Hematopoietic multipotent progenitor cell treated with erythropoietin and hydrocortisone succinate and interleukin-3 and kit ligand, for 4 days (in vitro differentiated cells): Measurements from ENCODE around the gene PLLP.

ENCODE experiments used
- DNase-seq: peaks from one replicate; pipeline ENCODE4 v3.0.0-alpha.2; 2015

The PLLP gene, protein sequence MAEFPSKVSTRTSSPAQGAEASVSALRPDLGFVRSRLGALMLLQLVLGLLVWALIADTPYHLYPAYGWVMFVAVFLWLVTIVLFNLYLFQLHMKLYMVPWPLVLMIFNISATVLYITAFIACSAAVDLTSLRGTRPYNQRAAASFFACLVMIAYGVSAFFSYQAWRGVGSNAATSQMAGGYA

DNA sequence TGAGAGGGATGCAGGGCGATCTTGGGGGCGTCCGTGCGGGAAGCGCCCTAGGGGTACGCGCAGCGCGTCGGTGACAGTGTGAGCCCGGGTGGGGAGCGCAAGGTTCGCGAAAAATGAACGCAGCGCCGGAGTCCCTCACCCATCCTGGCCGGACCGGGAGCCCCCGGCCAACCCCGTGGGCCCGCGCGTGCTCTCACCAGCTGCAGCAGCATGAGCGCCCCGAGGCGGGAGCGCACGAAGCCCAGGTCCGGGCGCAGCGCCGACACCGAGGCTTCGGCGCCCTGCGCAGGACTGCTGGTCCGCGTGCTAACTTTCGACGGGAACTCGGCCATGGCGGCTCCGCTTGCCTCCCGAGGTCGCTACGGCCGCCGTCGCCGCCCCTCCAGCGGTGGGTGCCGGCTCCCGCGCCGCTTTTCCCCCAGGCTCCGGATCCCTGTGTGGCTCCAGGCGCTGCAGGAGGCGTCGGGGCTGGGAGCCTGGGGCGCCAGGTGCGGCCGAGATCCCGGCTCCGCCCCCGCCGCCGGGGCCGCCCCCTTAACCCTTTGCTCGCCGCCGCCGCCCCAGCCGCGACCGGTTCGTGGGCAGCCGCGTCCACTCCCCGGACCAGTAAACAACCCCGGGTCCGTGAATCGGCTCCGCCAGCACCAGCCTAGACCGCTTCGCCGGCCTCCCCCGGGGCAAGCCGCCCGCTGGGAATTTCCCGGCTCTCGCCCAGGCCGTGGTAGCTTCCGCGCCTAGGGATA, at the start of gene PLLP:
Gene PLLP (minus strand): TSS at position 464 of the 743 bp plus-strand sequence. CDS start 132 bp downstream, at position 332.
- peak; percentile 56 for DNase-seq

DNA sequence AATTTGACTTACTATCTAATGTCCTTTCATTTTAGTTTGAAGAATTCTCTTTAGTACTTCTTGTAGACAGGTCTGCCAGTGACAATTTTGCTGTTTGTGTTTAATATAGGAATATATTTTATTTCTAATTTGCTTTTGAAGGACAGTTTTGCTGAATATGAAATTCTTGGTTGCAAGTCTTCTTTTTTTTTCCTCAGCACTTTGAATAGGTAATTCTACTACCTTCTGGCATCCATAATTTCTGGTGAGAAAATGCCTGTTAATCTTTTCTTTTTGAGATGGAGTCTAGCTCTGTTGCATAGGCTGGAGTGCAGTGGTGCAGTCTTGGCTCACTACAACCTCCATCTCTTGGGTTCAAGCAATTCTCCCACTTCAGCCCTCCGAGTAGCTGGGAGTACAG, 48.9 kb upstream of the PLLP start:
- no peak for DNase-seq

DNA sequence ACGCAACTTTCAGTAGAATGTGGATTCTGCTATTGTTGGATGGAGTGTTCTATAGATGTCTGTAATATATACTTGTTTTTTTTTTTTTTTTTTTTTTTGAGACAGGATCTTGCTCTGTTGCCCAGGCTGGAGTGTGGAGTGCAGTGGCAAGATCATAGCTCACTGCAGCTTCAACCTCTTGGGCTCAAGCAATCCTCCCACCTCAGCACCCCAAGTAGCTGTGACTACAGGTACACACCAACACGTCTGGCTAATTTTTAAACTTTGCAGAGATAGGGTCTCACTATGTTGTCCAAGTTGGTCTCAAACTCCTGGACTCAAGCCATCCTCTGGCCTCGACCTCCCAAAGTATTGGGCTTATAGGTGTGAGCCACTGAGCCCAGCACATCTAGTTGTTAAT, 46.9 kb upstream of the PLLP start:
- no peak for DNase-seq

DNA sequence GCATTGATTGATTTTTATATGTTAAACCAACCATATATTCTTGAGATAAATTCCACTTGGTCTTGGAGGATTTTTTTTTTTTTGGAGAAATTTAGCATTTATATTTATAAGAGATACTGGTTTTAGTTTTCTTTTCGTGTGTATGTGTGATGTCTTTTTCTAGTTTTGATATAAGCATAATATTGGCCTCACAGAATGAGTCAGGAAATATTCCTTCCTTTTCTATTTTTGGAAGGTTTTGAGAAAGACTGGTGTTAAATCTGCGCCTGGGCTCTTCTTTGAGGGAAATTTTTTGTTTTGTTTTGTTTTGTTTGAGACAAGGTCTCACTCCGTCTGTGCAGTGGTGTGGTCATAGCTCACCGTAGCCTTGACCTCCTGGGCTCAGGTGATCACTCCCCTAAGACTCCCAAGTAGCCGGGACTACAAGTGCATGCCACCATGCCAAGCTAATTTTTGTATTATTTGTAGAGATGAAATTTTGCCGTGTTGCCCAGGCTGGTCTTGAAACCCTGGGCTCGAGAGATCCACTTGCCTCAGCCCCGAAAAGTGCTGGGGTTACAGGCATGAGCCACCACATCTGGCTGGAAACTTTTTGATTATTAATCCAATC, 45.4 kb upstream of the PLLP start:
- DNase-seq: no peak

DNA sequence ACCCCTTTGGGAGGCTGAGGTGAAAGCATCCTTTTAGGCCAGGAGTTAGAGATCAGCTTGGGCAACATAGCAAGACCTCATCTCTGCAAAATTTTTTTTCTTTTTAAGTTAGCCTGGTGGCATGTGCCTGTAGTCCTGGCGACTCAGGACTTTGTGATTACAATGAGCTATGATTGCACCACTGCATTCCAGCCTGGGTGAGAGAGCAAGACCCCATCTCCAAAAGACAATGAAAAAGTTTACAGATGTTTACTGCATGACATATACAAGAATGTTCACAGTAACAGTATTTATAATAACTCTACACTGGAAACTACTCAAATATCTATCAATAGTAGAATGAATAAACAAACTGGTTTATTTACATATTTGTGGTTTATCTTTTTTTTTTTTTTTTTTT, 41.0 kb upstream of the PLLP start:
- DNase-seq: no peak

DNA sequence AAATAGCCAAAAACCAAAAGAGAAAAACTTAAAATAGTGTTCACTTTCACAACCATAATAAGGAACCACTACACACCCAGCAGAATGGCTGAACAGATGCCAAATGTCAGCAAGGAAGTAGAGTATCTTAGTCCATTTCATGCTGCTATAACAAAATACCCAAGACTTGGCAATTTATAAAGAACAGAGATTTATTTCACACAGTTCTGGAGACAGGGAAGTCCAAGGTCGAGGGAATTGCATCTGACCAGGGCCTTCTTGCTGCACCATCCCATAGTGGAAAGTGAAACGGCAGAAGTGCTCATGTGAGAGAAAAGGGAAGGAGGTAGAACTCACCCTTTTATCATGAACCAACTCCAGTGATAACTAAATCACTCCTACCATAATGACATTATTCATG, 40.3 kb upstream of the PLLP start:
- DNase-seq: no peak

DNA sequence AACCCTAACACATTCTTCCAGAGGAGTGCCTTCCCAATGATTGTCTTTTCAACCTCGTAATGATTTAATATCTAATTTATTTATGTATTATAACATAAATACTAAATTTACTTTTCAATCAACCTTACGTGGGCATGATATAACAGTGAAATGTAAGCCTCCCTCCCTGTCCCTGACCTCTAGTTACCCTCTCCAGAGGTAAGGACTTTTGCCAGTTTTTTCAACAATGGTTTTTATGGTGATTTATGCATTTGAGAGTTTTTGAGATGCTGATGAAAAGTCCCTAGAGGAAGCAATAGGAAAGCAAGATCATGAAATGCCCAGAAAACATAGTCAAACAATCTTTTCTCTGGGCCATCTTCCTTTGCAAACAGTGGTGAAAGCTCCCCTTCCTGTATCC, 35.2 kb upstream of the PLLP start:
- no peak for DNase-seq

DNA sequence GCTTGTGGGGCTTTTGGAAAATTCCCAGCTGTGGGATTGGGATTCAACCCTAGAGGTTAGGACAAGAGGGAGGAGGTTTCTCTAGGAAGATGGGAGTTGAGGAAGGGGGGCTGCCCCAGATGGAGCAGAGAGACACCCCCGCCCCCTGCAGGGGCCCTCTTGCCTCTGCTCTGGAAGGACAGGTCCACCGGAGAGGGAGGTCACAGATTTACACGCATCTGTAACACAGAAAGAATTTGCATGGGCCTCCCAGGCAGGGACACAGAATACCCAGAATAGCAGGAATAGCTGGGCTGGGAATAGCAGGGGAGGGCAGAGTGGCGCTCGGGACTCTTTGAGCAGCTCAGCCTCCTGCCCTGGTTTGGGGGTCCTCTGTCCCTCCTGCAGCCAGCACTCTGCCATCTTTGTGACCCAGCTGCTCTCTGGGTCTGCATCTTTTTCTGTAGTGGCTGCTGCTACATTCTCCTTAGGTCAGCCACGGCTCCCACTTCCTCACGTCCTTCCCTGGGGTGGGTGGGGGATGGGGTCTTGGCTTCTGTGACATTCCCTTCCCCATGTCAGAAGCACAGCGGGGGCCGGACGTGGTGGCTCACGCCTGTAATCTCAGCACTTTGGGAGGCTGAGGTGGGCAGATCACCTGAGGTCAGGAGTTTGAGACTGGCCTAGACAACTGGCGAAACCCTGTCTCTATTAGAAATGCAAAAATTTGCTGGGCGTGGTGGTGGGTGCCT, 33.9 kb upstream of the PLLP start:
- no peak for DNase-seq

DNA sequence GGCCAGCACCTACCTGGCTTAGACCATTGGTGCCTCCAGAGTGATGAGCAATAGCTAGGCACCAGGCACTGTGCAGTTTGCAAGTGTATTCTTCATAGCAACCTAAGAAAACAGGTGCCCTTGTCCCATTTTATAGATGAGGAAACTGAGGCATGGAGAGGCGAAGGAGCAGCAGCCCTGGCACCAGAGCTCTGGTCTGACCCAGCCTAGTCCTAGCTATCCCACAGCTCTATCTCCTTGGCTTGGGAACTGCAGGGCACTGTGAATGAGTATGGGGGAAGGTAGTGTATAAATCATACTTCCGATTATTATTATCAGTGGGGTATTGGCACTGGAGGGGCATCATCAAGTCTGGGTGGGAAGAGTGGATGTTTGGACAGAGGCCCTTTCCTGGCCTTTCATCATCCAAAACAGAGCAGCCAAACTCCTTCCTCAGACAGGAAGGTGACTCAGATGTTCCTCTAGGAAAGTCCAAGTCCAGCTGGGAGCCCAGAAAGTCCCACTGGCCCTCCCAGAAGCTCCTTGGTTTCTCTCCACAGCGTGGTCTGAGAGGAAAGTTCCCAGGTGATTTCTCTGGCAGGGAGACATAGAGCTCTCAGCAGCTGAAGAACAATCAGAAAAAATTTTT, 32.0 kb upstream of the PLLP start:
- no peak for DNase-seq

DNA sequence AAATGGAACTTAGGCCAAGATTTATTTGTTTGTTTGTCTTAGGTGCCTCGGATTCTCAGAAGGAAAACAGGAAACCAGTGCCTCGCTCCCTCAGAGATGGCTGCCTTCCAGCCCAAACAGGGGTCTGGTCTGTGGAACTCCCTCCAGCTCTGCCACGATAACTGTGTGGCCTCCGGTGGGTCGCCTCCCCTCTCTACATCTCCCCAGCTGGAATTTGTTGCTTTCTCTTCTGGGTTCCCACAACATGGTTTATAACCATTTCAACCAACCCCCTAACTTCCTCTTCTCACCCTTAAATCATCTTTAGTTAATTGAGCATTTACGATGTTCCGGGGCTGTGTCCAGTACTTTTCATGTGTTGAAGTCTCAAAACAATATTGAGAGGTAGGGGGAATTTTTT, 30.9 kb upstream of the PLLP start:
- DNase-seq: no peak

DNA sequence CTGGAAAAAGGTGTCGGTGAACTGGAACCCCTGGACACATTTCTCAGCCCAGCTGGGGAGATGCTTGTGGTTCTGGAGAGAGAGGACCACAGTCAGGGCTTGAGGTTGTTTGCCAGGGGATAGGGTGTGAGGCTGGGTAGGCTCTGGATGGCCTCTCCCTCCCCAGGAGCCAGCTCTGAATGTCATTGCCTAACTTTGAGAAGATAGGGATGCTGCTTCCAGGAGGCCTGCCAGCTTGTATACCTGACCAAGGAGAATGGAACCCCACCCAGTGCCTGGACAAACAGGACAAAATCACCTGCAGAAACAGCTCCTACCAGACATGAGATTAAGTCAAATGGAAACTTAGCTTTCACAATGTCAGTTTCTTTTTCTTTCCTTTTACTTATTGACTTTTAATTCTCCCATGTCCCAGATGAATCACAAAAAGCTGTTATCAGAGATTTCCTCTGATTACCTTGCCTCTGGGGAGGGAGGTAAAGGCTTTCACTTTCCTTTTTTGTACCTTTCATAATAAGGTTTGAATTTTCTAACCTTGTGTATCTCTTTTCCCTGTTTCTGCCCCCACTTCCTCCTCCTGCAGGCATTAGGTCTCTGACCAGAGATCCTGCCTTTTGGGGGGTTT, 29.8 kb upstream of the PLLP start:
- no peak for DNase-seq

DNA sequence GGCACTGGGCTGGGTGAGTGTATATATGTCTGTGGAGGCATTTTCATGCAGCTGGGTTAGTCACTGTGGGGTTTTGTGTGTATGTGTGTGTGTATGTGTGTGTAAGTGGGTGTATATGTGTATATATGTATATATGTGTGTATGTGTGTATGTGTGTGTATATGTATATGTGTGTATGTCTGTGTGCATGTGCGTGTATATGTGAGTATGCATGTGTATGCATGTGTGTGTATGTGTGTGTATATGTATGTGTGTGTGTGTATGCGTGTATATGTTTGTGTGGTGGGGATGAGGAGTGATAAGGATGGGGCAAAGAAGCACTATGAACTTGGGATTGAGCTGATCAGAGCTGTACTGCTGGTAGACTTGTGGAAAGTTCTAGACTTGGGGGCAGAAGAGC, 29.0 kb upstream of the PLLP start:
- DNase-seq: no peak

DNA sequence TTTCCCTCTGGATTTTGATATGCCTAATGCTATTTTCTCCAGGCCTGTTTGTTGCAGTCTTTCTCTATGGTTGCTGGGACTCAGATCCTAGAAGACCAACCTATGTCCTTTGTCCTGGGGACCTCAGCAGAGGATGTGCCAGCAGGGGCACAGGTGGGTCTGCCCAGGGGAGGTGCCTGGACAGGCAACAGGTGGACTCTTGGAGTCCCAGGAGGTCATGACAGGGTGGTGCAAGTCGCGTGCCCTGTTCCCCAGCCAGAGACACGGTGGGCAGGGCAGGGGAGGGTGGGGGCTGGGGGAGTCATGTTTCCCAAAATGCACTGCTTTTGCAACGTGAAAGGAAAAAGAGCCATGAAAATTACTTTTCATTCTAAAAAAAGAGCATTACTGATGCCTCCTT, 26.3 kb upstream of the PLLP start:
- no peak for DNase-seq

DNA sequence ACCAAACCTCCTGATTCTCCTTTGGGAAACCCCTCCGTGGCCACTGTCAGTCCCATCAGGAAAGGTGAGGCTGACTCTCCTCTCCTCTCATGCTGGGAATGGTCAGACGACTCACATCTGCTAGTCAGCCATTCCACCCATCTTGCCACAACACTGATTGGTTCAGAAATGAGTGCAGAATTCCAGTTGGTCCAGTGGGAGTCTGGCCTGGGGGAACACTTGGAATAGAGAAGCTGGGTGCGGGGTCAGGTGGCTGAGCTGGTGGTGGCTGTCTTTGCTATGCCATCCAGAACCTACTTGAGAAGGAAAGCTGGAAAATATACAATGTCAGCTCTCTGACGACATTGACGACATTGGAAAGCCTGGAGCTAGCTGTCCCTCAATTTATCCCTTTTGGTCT, 23.6 kb upstream of the PLLP start:
- DNase-seq: no peak

DNA sequence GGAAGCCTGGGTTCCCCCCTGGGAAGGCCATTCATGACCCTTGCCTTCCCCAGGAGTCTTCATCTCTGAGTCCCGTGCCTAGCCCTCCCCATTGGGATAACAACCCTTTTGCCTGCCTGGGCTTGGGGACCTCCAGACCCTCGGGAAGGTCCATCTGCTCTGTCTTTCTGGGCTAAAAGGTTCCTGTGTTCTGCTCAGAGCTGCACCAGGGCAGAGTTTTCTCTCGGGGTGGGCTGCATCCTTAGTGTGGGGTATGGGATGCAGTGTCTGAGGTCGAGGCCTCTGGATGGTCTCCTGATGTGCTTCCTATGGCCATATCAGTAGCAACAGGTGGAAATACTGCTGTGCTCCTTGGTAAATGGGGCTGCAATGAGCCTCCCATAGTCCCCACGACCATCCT, 22.9 kb upstream of the PLLP start:
- DNase-seq: no peak

DNA sequence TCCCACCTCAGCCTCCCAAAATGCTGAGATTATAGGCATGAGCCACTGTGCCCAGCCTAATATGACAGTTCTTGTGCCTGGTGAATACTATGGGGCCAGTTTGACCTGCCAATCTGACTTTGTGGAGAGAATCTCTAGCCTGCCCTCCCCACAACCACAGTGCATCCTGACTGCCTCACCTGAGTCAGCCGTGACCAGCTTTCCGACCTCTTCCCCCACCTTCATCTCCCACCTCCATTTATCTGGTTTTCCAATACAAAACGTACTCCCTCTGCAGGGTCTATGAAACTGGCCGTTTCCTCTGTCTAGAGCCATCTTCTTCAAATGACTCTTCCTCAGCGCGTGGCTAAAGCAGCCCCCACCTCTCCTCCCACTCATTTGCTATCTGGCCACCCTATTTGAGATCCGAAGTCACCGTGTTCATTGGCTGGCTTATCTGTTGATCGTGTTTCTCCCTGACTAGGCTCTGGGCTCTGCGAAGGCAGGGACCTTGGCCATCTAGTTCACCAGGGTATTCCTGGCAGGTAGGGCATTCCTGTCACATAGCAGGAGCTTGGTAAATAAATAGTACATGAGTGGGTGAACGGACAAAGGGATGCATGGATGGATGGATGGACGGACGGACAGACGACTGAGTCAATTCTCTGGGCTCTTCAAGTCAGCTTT, 22.3 kb upstream of the PLLP start:
- DNase-seq: no peak

DNA sequence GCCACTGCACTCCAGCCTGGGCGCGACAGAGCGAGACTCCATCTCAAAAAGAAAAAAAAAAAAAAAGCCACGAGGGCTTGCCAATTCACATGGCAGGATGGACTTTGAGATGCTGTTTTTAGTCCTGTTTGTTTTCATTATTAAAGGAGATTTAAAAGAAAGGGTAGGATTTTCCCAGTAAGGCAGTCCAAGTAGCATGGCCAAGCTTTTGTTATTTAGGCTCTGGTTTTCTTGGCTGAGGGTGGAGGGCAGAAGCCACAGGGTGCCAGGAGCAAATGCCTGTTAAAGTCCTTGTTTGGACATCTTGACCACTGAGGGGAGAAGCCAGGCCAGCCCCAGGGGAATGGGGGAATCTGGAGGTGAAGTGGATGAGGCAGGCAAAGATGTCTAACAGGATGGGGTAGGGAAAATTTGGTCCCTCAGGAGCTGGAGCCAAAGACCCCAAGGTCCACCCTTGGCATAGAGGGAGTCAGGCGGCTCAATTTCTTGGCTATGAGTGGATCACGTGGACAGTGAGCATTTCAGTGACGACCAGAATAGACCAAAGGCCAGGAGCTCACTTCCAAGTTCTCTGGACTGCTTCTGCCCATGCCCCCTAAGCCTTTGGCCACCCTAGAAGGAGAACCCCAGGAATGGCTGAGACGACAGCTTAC, 20.8 kb upstream of the PLLP start:
- DNase-seq: no peak

DNA sequence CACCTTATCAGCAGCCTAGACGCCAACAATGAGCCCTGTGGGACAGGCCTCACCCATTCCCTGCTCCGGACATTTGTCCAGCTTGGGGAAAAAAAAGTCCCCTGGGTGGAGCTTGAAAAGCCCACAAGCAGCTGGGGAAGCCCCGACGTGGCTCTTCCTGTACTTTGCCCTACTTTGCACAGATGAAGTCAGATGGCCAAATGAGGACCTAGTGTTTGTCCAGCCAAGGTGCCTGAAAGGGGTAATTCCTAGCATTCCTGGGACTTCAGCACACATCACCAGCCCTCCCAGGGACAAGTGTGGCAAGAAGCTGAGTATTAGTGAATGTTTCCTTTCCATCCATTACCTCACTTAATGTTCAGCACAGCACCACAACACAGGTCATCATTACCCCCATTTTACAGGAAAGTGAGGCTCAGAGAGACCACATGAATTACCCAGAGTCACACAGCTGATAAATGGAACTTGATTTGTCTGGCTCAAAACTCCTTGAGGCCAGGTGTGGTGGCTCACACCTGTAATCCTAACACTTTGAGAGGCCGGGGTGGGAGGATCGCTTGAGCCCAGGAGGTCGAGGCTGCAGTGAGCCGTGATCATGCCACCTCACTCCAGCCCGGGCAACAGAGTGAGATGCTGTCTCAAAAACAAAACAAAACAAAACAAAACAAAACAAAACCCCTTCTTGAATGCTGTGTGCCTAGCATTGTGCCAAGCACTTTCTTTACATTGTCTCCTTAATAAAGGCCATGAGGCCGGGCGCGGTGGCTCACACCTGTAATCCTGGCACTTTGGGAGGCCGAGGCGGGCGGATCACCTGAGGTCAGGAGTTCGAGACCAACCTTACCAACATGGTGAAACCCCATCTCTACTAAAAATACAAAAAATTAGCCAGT, 19.9 kb upstream of the PLLP start:
- DNase-seq: no peak

DNA sequence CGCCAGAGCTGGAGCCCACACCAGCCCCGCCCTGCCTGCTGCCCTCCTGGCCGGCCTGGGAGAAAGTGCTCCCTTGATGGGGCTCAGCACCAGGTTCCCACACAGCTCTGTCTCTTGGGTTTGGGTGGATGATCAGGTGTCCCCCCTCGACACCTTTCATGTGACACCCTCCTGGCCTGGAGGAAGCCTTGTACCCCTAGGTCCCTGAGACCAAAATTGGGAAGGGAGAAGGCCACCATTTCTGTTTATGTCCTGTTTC, 19.4 kb upstream of the PLLP start:
- DNase-seq: no peak

DNA sequence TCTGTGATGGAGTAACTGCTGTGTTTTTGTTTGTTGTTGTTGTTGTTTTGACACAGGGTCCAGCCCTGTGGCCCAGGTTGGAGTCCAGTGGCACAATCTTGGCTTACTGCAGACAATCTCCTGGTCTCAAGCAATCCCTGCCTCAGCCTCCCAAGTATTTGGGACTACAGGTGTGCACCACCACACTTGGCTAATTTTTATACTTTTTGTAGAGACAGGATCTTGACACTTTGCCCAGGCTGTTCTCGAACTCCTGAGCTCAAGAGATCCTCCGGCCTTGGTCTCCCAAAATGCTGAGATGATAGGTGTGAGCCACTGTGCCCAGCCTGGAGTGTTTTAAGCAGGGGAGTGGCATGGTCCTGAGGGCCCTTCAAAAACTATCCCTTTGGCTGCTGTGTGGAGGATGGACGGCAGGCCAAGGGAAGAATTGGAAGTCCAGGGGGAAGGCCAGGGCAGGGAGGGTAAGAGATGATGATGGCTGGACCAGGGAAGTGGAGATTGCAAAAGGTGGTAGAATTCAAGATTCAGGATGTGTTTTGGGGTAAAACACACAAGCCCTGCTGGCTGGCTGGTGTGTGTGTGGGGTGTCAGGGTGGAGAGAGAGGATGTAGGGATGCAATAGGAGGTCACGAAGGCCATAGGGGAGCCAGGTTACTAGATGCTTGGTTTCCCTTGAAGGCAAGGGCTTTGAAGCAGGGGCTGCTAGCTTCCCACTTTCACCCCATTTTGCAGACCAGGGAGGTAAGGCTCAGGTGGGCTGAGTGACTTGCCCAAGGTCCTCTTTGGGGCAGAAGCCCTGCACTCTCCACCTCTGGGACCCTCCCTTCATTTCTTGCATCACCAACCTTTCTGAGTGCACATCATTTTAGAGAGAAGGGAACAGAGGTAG, 18.8 kb upstream of the PLLP start:
- DNase-seq: no peak
